Activated naive CD4-positive, alpha-beta T cell treated with anti-CD3 and anti-CD28 coated beads, Interleukin-2, amount 50 U/mL, for 16 hours (primary cell): ENCODE data around the gene TNFAIP2.
A peak's percentile ranks its signal among the peaks of the same experiment; 100 is the strongest.

Experiments used
- DNase-seq: peaks from one replicate; pipeline ENCODE4 v3.0.0-alpha.2; 2020

The TNFAIP2 gene

GRCh38 chr14:103094406-103095209 is 28.7 kb upstream of the TNFAIP2 start, which contains the start of gene EXOC3L4:
Gene EXOC3L4, plus strand, starts transcription at chr14:103094725. Its CDS starts 5,495 bp downstream, at chr14:103100220.
- no peak for DNase-seq

GRCh38 chr14:103095210-103095778 is 28.0 kb upstream of the TNFAIP2 start:
- no peak for DNase-seq

GRCh38 chr14:103096387-103096786 is 26.9 kb upstream of the TNFAIP2 start:
- no peak for DNase-seq

GRCh38 chr14:103097244-103097993 is 25.8 kb upstream of the TNFAIP2 start:
- no peak for DNase-seq

GRCh38 chr14:103097994-103098957 is 25.0 kb upstream of the TNFAIP2 start:
- no peak for DNase-seq

GRCh38 chr14:103099081-103099732 is 24.1 kb upstream of the TNFAIP2 start:
- no peak for DNase-seq

- no peak for DNase-seq
Observed at GRCh38 chr14:103099733-103100280, 23.5 kb upstream of the TNFAIP2 start.

GRCh38 chr14:103100281-103101121 is 22.8 kb upstream of the TNFAIP2 start:
- no peak for DNase-seq

- no peak for DNase-seq
Observed at GRCh38 chr14:103101257-103101962, 21.9 kb upstream of the TNFAIP2 start.

- no peak for DNase-seq
Observed at GRCh38 chr14:103101963-103102688, 21.1 kb upstream of the TNFAIP2 start.

GRCh38 chr14:103102689-103103260 is 20.5 kb upstream of the TNFAIP2 start:
- no peak for DNase-seq

- no peak for DNase-seq
Observed at GRCh38 chr14:103103461-103104388, 19.5 kb upstream of the TNFAIP2 start.

- no peak for DNase-seq
Observed at GRCh38 chr14:103104389-103104653, 18.9 kb upstream of the TNFAIP2 start.

GRCh38 chr14:103104654-103105452 is 18.4 kb upstream of the TNFAIP2 start:
- DNase-seq, result peak; percentile 79

GRCh38 chr14:103105580-103106150 is 17.6 kb upstream of the TNFAIP2 start:
- no peak for DNase-seq

GRCh38 chr14:103107455-103107854 is 15.8 kb upstream of the TNFAIP2 start:
- DNase-seq, result no peak
